Measurements from ENCODE around the gene MED27. TPM values are rescaled to one million over a fixed set of nuclear protein-coding genes. Genes with fewer than 3 reads are reported as not detected.

MED27 gene
- total and polyA plus RNA-seq, 2 of the 8 experiments (the other 6 are each of a cell fraction or from before 2014, with no cell fraction given): 29.9 to 56.5 TPM

GRCh38 chr9:131888923-131889322, 190.7 kb downstream of the MED27 start (continued):
- TF ChIP-seq FOSL1 (IDR thresholded peaks at IDR 0.05; ENCODE audit: insufficient read depth, low read depth, low read length): no peak
